Lower leg skin (tissue), 3 donors: Measurements from ENCODE around the gene SPOCK1.

Source experiments
- POLR2A ChIP-seq, 2 donors: fragments of 450-650 bp; IDR thresholded peaks; one replicate each; pipeline ENCODE4 v1.6.1; 2016 to 2017; ENCODE audit warnings: antibody characterized with exemption in 2 of 2, mild to moderate bottlenecking in 1 of 2, moderate library complexity in 1 of 2
- TF ChIP-seq, protein P1 (sequence below), 3 donors: fragments of 450-650 bp; IDR thresholded peaks; one replicate each; pipeline ENCODE4 v1.5.1; 2016; ENCODE audit warnings: antibody characterized with exemption in 3 of 3, mild to moderate bottlenecking in 3 of 3, moderate library complexity in 2 of 3

DNA sequence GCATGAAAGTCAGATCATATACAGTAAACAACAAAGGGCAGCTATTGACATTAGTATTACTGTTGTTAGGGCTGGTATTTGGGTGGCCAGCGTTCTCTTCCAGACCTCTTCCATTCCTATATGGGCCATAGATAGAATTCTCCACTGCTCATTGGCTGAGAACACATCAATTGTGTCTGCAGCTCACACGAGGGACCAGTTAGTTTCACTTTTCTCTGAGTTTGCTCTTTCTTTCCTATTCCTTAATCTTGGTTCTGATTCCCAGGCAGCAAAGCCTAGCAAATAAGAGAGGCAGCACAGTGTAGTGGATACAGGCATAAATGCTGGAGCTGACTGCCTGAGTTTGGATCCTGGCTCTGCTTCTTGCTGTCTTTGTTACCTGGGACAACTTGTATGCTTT lies 476.4 kb downstream of the SPOCK1 start:
- TF ChIP-seq, protein P1, sequence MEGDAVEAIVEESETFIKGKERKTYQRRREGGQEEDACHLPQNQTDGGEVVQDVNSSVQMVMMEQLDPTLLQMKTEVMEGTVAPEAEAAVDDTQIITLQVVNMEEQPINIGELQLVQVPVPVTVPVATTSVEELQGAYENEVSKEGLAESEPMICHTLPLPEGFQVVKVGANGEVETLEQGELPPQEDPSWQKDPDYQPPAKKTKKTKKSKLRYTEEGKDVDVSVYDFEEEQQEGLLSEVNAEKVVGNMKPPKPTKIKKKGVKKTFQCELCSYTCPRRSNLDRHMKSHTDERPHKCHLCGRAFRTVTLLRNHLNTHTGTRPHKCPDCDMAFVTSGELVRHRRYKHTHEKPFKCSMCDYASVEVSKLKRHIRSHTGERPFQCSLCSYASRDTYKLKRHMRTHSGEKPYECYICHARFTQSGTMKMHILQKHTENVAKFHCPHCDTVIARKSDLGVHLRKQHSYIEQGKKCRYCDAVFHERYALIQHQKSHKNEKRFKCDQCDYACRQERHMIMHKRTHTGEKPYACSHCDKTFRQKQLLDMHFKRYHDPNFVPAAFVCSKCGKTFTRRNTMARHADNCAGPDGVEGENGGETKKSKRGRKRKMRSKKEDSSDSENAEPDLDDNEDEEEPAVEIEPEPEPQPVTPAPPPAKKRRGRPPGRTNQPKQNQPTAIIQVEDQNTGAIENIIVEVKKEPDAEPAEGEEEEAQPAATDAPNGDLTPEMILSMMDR (IDR thresholded peaks at IDR 0.05): no peak
- TF ChIP-seq POLR2A (IDR thresholded peaks at IDR 0.05): no peak
